Smooth muscle cell (in vitro differentiated cells): ENCODE results near the gene LDB3. TPM values are rescaled to one million over a fixed set of nuclear protein-coding genes. Genes with fewer than 3 reads are reported as not detected.

Experiments used
- DNase-seq: peaks from one replicate; lab custom pipeline; 2025; ENCODE audit not compliant: unreplicated experiment; lab: John Stamatoyannopoulos, UW
- H2AFZ ChIP-seq: fragments of 200-600 bp; sonication (generic); 2 replicates; pipeline ENCODE4 v1.6.0; 2016; ENCODE audit warnings: antibody characterized with exemption, low read depth, mild to moderate bottlenecking
- H3F3A ChIP-seq: fragments of 200-600 bp; sonication (generic); 2 replicates; pipeline ENCODE4 v1.6.0; 2017; ENCODE audit warnings: antibody characterized with exemption, low read depth
- H3K27ac ChIP-seq: fragments of 200-600 bp; sonication (generic); 2 replicates; pipeline ENCODE4 v1.5.1; 2016; ENCODE audit warnings: low read depth, mild to moderate bottlenecking
- H3K27me3 ChIP-seq: fragments of 200-600 bp; sonication (generic); 2 replicates; pipeline ENCODE4 v1.6.1; 2016; ENCODE audit warnings: low read depth, mild to moderate bottlenecking
- H3K36me3 ChIP-seq: fragments of 200-600 bp; sonication (generic); 2 replicates; pipeline ENCODE4 v1.5.1; 2016; ENCODE audit warnings: low read depth
- H3K4me1 ChIP-seq: fragments of 200-600 bp; sonication (generic); 2 replicates; pipeline ENCODE4 v1.5.1; 2016; ENCODE audit warnings: low read depth
- H3K4me2 ChIP-seq: fragments of 200-600 bp; sonication (generic); 2 replicates; pipeline ENCODE4 v1.6.0; 2016; ENCODE audit warnings: mild to moderate bottlenecking
- H3K4me3 ChIP-seq: fragments of 200-600 bp; sonication (generic); 2 replicates; pipeline ENCODE4 v1.5.1; 2016; ENCODE audit warnings: mild to moderate bottlenecking
- H3K79me2 ChIP-seq: fragments of 200-600 bp; sonication (generic); 2 replicates; pipeline ENCODE4 v1.6.0; 2016; ENCODE audit warnings: low read depth, mild to moderate bottlenecking
- H3K9ac ChIP-seq: fragments of 200-600 bp; sonication (generic); 2 replicates; pipeline ENCODE4 v1.6.0; 2016; ENCODE audit warnings: low read depth
- H3K9me3 ChIP-seq: fragments of 200-600 bp; sonication (generic); replicated peaks from 2 replicates; pipeline ENCODE4 v1.5.1; 2016; ENCODE audit warnings: low read depth
- H4K20me1 ChIP-seq: fragments of 200-600 bp; sonication (generic); 2 replicates; pipeline ENCODE4 v1.6.0; 2016; ENCODE audit warnings: low read depth
- WGBS: methylation state at CpG from one replicate; pipeline ENCODE4 v1.1.7; 2016; ENCODE audit warnings: low lambda C conversion rate; 5-methylcytosine and 5-hydroxymethylcytosine counted together
- polyA plus RNA-seq: library from polyadenylated mRNA; unstranded; fragments of >200 nt; fragmentation: Nextera tagmentation; extraction: Ambion mirVana; gene quantifications from 2 replicates; pipeline ENCODE4 v1.2.1, GENCODE V29; 2016
- total RNA-seq: library from RNA; depleted of rRNA; stranded (reverse); fragments of >200 nt; gene quantifications from 2 replicates; pipeline ENCODE4 v1.2.3, GENCODE V29; 2014
- TF ChIP-seq, protein P1 (sequence below): fragments of 200-600 bp; sonication (generic); IDR thresholded peaks from 2 replicates; pipeline ENCODE4 v1.5.1; 2017; ENCODE audit warnings: borderline replicate concordance, mild to moderate bottlenecking, antibody characterized with exemption; ENCODE audit not compliant: insufficient read depth, poor library complexity, severe bottlenecking

LDB3 gene
- total and polyA plus RNA-seq, 2 experiments from 2014 or later = 0.31 to 0.61 TPM

DNA sequence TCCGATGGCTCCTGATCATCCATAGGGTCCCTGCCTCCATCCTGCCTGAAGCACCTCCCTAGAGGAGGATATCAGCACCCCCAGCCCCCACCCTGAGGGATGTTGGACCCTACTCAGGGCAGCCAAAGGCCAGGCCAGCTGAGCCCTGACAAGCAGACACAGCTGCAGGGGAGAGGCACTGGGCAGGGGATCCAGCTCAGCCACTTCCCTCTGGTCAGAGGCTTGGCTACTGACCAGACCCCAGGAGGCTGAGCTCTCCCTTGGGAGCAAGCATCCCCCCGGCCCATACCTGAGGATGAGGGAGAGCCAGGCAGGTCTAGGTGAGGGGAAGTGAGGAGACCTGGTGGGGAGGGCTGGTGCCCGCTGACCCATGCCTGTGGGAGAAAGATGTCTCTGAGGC, 6.6 kb downstream of the LDB3 start:
- Histone ChIP-seq H3K27ac (no peak overlapping the region), H2AFZ (no peak overlapping the region), H4K20me1 (no peaks in the 10 kb centered on the region), H3K79me2 (no peaks in the 10 kb centered on the region), H3K36me3 (no peaks in the 10 kb centered on the region), H3K4me2 (no peak overlapping the region), H3F3A (no peaks in the 10 kb centered on the region), H3K4me3 (no peak overlapping the region), H3K4me1 (peaks cover 21% of the 10 kb centered on the region), H3K27me3 (no peaks in the 10 kb centered on the region), H3K9me3 (no peaks in the 10 kb centered on the region), H3K9ac (no peak overlapping the region)
- TF ChIP-seq, protein P1, sequence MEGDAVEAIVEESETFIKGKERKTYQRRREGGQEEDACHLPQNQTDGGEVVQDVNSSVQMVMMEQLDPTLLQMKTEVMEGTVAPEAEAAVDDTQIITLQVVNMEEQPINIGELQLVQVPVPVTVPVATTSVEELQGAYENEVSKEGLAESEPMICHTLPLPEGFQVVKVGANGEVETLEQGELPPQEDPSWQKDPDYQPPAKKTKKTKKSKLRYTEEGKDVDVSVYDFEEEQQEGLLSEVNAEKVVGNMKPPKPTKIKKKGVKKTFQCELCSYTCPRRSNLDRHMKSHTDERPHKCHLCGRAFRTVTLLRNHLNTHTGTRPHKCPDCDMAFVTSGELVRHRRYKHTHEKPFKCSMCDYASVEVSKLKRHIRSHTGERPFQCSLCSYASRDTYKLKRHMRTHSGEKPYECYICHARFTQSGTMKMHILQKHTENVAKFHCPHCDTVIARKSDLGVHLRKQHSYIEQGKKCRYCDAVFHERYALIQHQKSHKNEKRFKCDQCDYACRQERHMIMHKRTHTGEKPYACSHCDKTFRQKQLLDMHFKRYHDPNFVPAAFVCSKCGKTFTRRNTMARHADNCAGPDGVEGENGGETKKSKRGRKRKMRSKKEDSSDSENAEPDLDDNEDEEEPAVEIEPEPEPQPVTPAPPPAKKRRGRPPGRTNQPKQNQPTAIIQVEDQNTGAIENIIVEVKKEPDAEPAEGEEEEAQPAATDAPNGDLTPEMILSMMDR = no peak
- 86% methylated on average over 3 of the region's 3 CpGs for WGBS
- DNase-seq = no peak

GRCh38 chr10:86677374-86677773, 9.1 kb downstream of the LDB3 start:
- Histone ChIP-seq H2AFZ (no peak overlapping the region), H4K20me1 (no peaks in the 10 kb centered on the region), H3K27ac (no peak overlapping the region), H3K4me1 (peaks cover 17% of the 10 kb centered on the region), H3K36me3 (no peaks in the 10 kb centered on the region), H3K4me2 (no peak overlapping the region), H3K4me3 (no peak overlapping the region), H3K79me2 (no peaks in the 10 kb centered on the region), H3K9ac (no peak overlapping the region), H3F3A (no peaks in the 10 kb centered on the region), H3K9me3 (no peaks in the 10 kb centered on the region), H3K27me3 (no peaks in the 10 kb centered on the region)
- TF ChIP-seq, protein P1 = no peak
- DNase-seq = no peak
- 73% methylated on average over 6 of the region's 6 CpGs for WGBS

GRCh38 chr10:86678999-86679792, 10.9 kb downstream of the LDB3 start:
- Histone ChIP-seq H3K4me1 (peaks cover 4% of the 10 kb centered on the region), H3K79me2 (no peaks in the 10 kb centered on the region), H3K27ac (no peak overlapping the region), H3K4me2 (no peak overlapping the region), H3K9me3 (no peaks in the 10 kb centered on the region), H4K20me1 (no peaks in the 10 kb centered on the region), H3K27me3 (no peaks in the 10 kb centered on the region), H3F3A (no peaks in the 10 kb centered on the region), H3K36me3 (no peaks in the 10 kb centered on the region), H3K9ac (no peak overlapping the region), H2AFZ (no peak overlapping the region), H3K4me3 (no peak overlapping the region)
- TF ChIP-seq, protein P1 = no peak
- no peak for DNase-seq
- 92% methylated on average over 13 of the region's 13 CpGs for WGBS

- H3K4me2 ChIP-seq = no peak overlapping the region
- 88% methylated on average over 14 of the region's 14 CpGs for WGBS
- no peaks in the 10 kb centered on the region for H3K27me3 ChIP-seq
- no peak for DNase-seq
- no peak overlapping the region for H3K27ac ChIP-seq
- peaks cover 15% of the 10 kb centered on the region for H3K4me1 ChIP-seq
- H3K4me3 ChIP-seq = no peak overlapping the region
- H3K9me3 ChIP-seq = no peaks in the 10 kb centered on the region
- TF ChIP-seq, protein P1 = no peak
- no peaks in the 10 kb centered on the region for H3K79me2 ChIP-seq
- no peaks in the 10 kb centered on the region for H3K36me3 ChIP-seq
- H3K9ac ChIP-seq = no peak overlapping the region
- no peaks in the 10 kb centered on the region for H4K20me1 ChIP-seq
- H3F3A ChIP-seq = no peaks in the 10 kb centered on the region
- H2AFZ ChIP-seq = no peak overlapping the region
These were observed 12.7 kb downstream of the LDB3 start for GRCh38 chr10:86681047-86681446.
